ENCODE results near the gene CCR7. TPM values are rescaled to one million over a fixed set of nuclear protein-coding genes. Genes with fewer than 3 reads are reported as not detected.
"Not testable (repeated sequence)": the region's sequence is repeated elsewhere in the genome, so short reads cannot be mapped to it uniquely, and the experiment has no call there.

Gene CCR7
- total RNA-seq, 4 donors from 2014 or later, result 0.14 to 5.4 (median 4.9) TPM; not detected in 1

- in situ Hi-C loops (cut with MboI; ENCODE audit: low pct_ligation_motif_present in 1 of 4, low pct_unique_long_range_greater_than_20kb in 1 of 4, low sequenced_read_pairs in 3 of 4), result loop anchor here in 2 of 4 donors (25.0 kb wide), 1 partner anchor 110 kb away; the partner anchor contains the start of gene IGFBP4 (in 2 of the 2)
Measured at GRCh38 chr17:40547079-40547784, 18.0 kb downstream of the CCR7 start.

GRCh38 chr17:40546497-40546896, 18.8 kb downstream of the CCR7 start:
- peaks cover 28 to 60% (median 40%) of the 10 kb centered on the region in 4 donors for H3K4me1 ChIP-seq
- H3K27me3 ChIP-seq; intact Hi-C loops (cut with DNase I; ENCODE audit: low total_unique reads); H3K9me3 ChIP-seq; H3K4me3 ChIP-seq; DNase-seq; H3K36me3 ChIP-seq; H3K27ac ChIP-seq: not testable (repeated sequence)
- in situ Hi-C loops (cut with MboI; ENCODE audit: low pct_ligation_motif_present in 1 of 4, low pct_unique_long_range_greater_than_20kb in 1 of 4, low sequenced_read_pairs in 3 of 4), result loop anchor here in 2 of 4 donors (25.0 kb wide), 1 partner anchor 109 kb away; the partner anchor contains the start of gene IGFBP4 (in 2 of the 2)
- WGBS, 2 donors (ENCODE audit: low coverage in 1 of 2), result 82 to 84% methylated on average over 3 to 4 of the region's 4 CpGs

More at GRCh38 chr17:40547079-40547784, 18.0 kb downstream of the CCR7 start:
- TF ChIP-seq POLR2A (IDR thresholded peaks at IDR 0.05), result no peak
- TF ChIP-seq POLR2AphosphoS5 (IDR thresholded peaks at IDR 0.05), result no peak
- TF ChIP-seq EP300 (IDR thresholded peaks at IDR 0.05; ENCODE audit: low read depth), result no peak
- TF ChIP-seq CTCF (IDR thresholded peaks at IDR 0.05), result no peak
- H3K27me3 ChIP-seq, result no peaks in the 10 kb centered on the region
- no peaks in the 10 kb centered on the region for H3K36me3 ChIP-seq
- 62% methylated on average over 11 of the region's 11 CpGs; no CpG with 5 or more reads in 1 of the 2 donors for WGBS, 2 donors (ENCODE audit: low coverage in 1 of 2)
- DNase-seq, result peak; percentile 13
- no peak overlapping the region for H3K4me3 ChIP-seq
- no peaks in the 10 kb centered on the region for H3K9me3 ChIP-seq
- H3K27ac ChIP-seq, result peak overlapping the region; percentile 79 to 87 (median 84)
- intact Hi-C loops (cut with DNase I; ENCODE audit: low total_unique reads), result no loop called here
- H3K4me1 ChIP-seq, result peaks cover 24 to 57% (median 37%) of the 10 kb centered on the region in 4 donors

GRCh38 chr17:40545660-40546059, 19.6 kb downstream of the CCR7 start:
- peak; percentile 1 for DNase-seq
- H3K36me3 ChIP-seq, result no peaks in the 10 kb centered on the region
- peaks cover 27 to 60% (median 44%) of the 10 kb centered on the region in 4 donors for H3K4me1 ChIP-seq
- in situ Hi-C loops (cut with MboI; ENCODE audit: low pct_ligation_motif_present in 1 of 4, low pct_unique_long_range_greater_than_20kb in 1 of 4, low sequenced_read_pairs in 3 of 4) (loop anchor here in 2 of 4 donors (25.0 kb wide), 1 partner anchor 108 kb away; the partner anchor contains the start of gene IGFBP4 (in 2 of the 2)), intact Hi-C loops (cut with DNase I; ENCODE audit: low total_unique reads) (no loop called here)
- TF ChIP-seq EP300 (IDR thresholded peaks at IDR 0.05; ENCODE audit: low read depth), result no peak
- no peak for TF ChIP-seq POLR2A (IDR thresholded peaks at IDR 0.05)
- TF ChIP-seq CTCF (IDR thresholded peaks at IDR 0.05), result no peak
- TF ChIP-seq POLR2AphosphoS5 (IDR thresholded peaks at IDR 0.05), result no peak
- H3K4me3 ChIP-seq, result no peak overlapping the region
- no peaks in the 10 kb centered on the region for H3K9me3 ChIP-seq
- no peaks in the 10 kb centered on the region for H3K27me3 ChIP-seq
- H3K27ac ChIP-seq, result no peak overlapping the region
- WGBS, 2 donors (ENCODE audit: low coverage in 1 of 2), result 93% methylated on average over 11 of the region's 11 CpGs; no CpG with 5 or more reads in 1 of the 2 donors

GRCh38 chr17:40542558-40543411, 22.5 kb downstream of the CCR7 start:
- no peak overlapping the region for H3K4me3 ChIP-seq
- no peaks in the 10 kb centered on the region for H3K36me3 ChIP-seq
- H3K9me3 ChIP-seq, result no peaks in the 10 kb centered on the region
- H3K27ac ChIP-seq, result peak overlapping the region; percentile 83 to 92 (median 86)
- H3K27me3 ChIP-seq, result no peaks in the 10 kb centered on the region
- WGBS, 2 donors (ENCODE audit: low coverage in 1 of 2), result 38% methylated on average over 14 of the region's 14 CpGs; no CpG with 5 or more reads in 1 of the 2 donors
- in situ Hi-C loops (cut with MboI; ENCODE audit: low pct_ligation_motif_present in 1 of 4, low pct_unique_long_range_greater_than_20kb in 1 of 4, low sequenced_read_pairs in 3 of 4) (loop anchor here in 2 of 4 donors (25.0 kb wide), 1 partner anchor 105 kb away; the partner anchor contains the start of gene IGFBP4 (in 2 of the 2)), intact Hi-C loops (cut with DNase I; ENCODE audit: low total_unique reads) (no loop called here)
- TF ChIP-seq EP300 (IDR thresholded peaks at IDR 0.05; ENCODE audit: low read depth), result peak; percentile 97
- peak; percentile 76 to 80 (median 80) for TF ChIP-seq POLR2AphosphoS5 (IDR thresholded peaks at IDR 0.05)
- no peak for TF ChIP-seq CTCF (IDR thresholded peaks at IDR 0.05)
- peak; percentile 73 for DNase-seq
- peaks cover 16 to 44% (median 34%) of the 10 kb centered on the region in 4 donors for H3K4me1 ChIP-seq
